ENCODE data around the gene SPOP. TPM values are rescaled to one million over a fixed set of nuclear protein-coding genes. Genes with fewer than 3 reads are reported as not detected.
"Not testable (repeated sequence)": the region's sequence is repeated elsewhere in the genome, so short reads cannot be mapped to it uniquely, and the experiment has no call there.

Gene SPOP
- total RNA-seq, 1 experiment from 2014 or later: 53.4 TPM

DNA sequence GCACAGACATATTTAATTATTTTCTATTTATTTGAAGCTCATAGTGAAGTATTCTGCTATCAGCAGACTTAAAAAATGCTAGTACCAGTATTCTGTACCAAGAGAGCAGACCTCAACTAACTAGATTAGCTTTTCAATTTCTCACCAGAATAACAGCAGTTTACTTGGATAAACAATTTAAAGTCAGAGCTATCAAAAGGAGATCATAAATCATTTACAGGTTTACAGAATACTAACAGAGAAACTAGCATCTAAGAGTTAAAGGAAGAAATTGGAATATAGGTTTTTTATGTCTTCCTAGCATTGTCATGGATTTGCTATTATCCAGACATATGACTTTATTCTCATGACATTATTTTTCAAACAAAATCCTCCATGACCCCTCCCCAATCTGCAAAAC, 3.4 kb downstream of the SPOP start:
- Histone ChIP-seq H3K4me1 (ENCODE audit: insufficient read depth, low read length, poor library complexity, severe bottlenecking) (peaks cover 14% of the 10 kb centered on the region), H3K9me3 (ENCODE audit: low read depth, low read length, poor library complexity, severe bottlenecking) (no peaks in the 10 kb centered on the region), H3K4me3 (ENCODE audit: low read depth, low read length, poor library complexity, severe bottlenecking) (no peak overlapping the region), H3K27me3 (replicated peaks; ENCODE audit: insufficient read depth, low read depth, low read length, poor library complexity) (no peaks in the 10 kb centered on the region), H3K27ac (ENCODE audit: low read depth, low read length, poor library complexity, severe bottlenecking) (no peak overlapping the region), H3K36me3 (ENCODE audit: insufficient read depth, low read length, poor library complexity, severe bottlenecking) (no peaks in the 10 kb centered on the region)
- no peak for DNase-seq (ENCODE audit: low spot score)
- CTCF ChIA-PET: no interaction called here
- TF ChIP-seq EZH2 (IDR thresholded peaks at IDR 0.05; ENCODE audit: borderline replicate concordance, low read depth, low read length, poor library complexity, severe bottlenecking): no peak
- no peak for TF ChIP-seq CTCF (conservative IDR thresholded peaks at IDR 0.05; ENCODE audit: low read depth, low read length)
- BruUV-seq (replicated peaks): no TSS peak
- POLR2A ChIA-PET (ENCODE audit: low non-redundant PET): no interaction called here
- intact Hi-C loops (cut with micrococcal nuclease; ENCODE audit: unreplicated experiment): no loop called here

GRCh38 chr17:49673679-49674078, 4.2 kb downstream of the SPOP start:
- H3K4me3 ChIP-seq (ENCODE audit: low read depth, low read length, poor library complexity, severe bottlenecking); DNase-seq (ENCODE audit: low spot score); H3K27me3 ChIP-seq (replicated peaks; ENCODE audit: insufficient read depth, low read depth, low read length, poor library complexity); H3K27ac ChIP-seq (ENCODE audit: low read depth, low read length, poor library complexity, severe bottlenecking); CTCF ChIA-PET; H3K9me3 ChIP-seq (ENCODE audit: low read depth, low read length, poor library complexity, severe bottlenecking); BruUV-seq (replicated peaks); POLR2A ChIA-PET (ENCODE audit: low non-redundant PET); H3K36me3 ChIP-seq (ENCODE audit: insufficient read depth, low read length, poor library complexity, severe bottlenecking); intact Hi-C loops (cut with micrococcal nuclease; ENCODE audit: unreplicated experiment): not testable (repeated sequence)
- peaks cover 14% of the 10 kb centered on the region for H3K4me1 ChIP-seq (ENCODE audit: insufficient read depth, low read length, poor library complexity, severe bottlenecking)

- H3K4me1 ChIP-seq (ENCODE audit: insufficient read depth, low read length, poor library complexity, severe bottlenecking): peaks cover 5% of the 10 kb centered on the region
- intact Hi-C loops (cut with micrococcal nuclease; ENCODE audit: unreplicated experiment): no loop called here
- H3K36me3 ChIP-seq (ENCODE audit: insufficient read depth, low read length, poor library complexity, severe bottlenecking): no peaks in the 10 kb centered on the region
- no peak overlapping the region for H3K4me3 ChIP-seq (ENCODE audit: low read depth, low read length, poor library complexity, severe bottlenecking)
- CTCF ChIA-PET: no interaction called here
- POLR2A ChIA-PET (ENCODE audit: low non-redundant PET): no interaction called here
- DNase-seq (ENCODE audit: low spot score): no peak
- no peak overlapping the region for H3K27ac ChIP-seq (ENCODE audit: low read depth, low read length, poor library complexity, severe bottlenecking)
- no TSS peak for BruUV-seq (replicated peaks)
- no peaks in the 10 kb centered on the region for H3K27me3 ChIP-seq (replicated peaks; ENCODE audit: insufficient read depth, low read depth, low read length, poor library complexity)
- no peak for TF ChIP-seq CTCF (conservative IDR thresholded peaks at IDR 0.05; ENCODE audit: low read depth, low read length)
- no peak for TF ChIP-seq EZH2 (IDR thresholded peaks at IDR 0.05; ENCODE audit: borderline replicate concordance, low read depth, low read length, poor library complexity, severe bottlenecking)
- H3K9me3 ChIP-seq (ENCODE audit: low read depth, low read length, poor library complexity, severe bottlenecking): no peaks in the 10 kb centered on the region
Observed at GRCh38 chr17:49670641-49671040, 7.3 kb downstream of the SPOP start.

- ChIA-PET CTCF (no interaction called here), POLR2A (ENCODE audit: low non-redundant PET) (no interaction called here)
- intact Hi-C loops (cut with micrococcal nuclease; ENCODE audit: unreplicated experiment): no loop called here
- Histone ChIP-seq H3K4me1 (ENCODE audit: insufficient read depth, low read length, poor library complexity, severe bottlenecking) (peaks cover 4% of the 10 kb centered on the region), H3K4me3 (ENCODE audit: low read depth, low read length, poor library complexity, severe bottlenecking) (no peak overlapping the region), H3K27me3 (replicated peaks; ENCODE audit: insufficient read depth, low read depth, low read length, poor library complexity) (no peaks in the 10 kb centered on the region), H3K9me3 (ENCODE audit: low read depth, low read length, poor library complexity, severe bottlenecking) (no peaks in the 10 kb centered on the region), H3K27ac (ENCODE audit: low read depth, low read length, poor library complexity, severe bottlenecking) (no peak overlapping the region), H3K36me3 (ENCODE audit: insufficient read depth, low read length, poor library complexity, severe bottlenecking) (no peaks in the 10 kb centered on the region)
- no TSS peak for BruUV-seq (replicated peaks)
- DNase-seq (ENCODE audit: low spot score): no peak
- TF ChIP-seq EZH2 (IDR thresholded peaks at IDR 0.05; ENCODE audit: borderline replicate concordance, low read depth, low read length, poor library complexity, severe bottlenecking): no peak
- no peak for TF ChIP-seq CTCF (conservative IDR thresholded peaks at IDR 0.05; ENCODE audit: low read depth, low read length)
Observed at GRCh38 chr17:49670002-49670401, 7.9 kb downstream of the SPOP start.

All from A673 (cell line).